H9 (cell line): ENCODE results near the gene SAC3D1. TPM values are rescaled to one million over a fixed set of nuclear protein-coding genes. Genes with fewer than 3 reads are reported as not detected.

Experiments used
- DNase-seq: peaks from one replicate; pipeline ENCODE4 v3.0.0-alpha.2; 2017
- H2AFZ ChIP-seq: one replicate; pipeline ENCODE4 v1.6.1; 2013; ENCODE audit warnings: mild to moderate bottlenecking, low read length, control low read depth, moderate library complexity
- H2AK5ac ChIP-seq: 2 replicates; pipeline ENCODE4 v1.6.1; 2013; ENCODE audit warnings: low read length, control low read depth, mixed read lengths; ENCODE audit not compliant: insufficient read length
- H2BK120ac ChIP-seq: one replicate; pipeline ENCODE4 v1.6.1; 2013; ENCODE audit warnings: low read depth, mild to moderate bottlenecking, low read length, control low read depth, inconsistent platforms; ENCODE audit not compliant: poor library complexity, severe bottlenecking
- H2BK12ac ChIP-seq: 2 replicates; pipeline ENCODE4 v1.6.1; 2013; ENCODE audit warnings: low read length, control low read depth, mixed read lengths, low read depth; ENCODE audit not compliant: insufficient read length
- H2BK15ac ChIP-seq: 2 replicates; pipeline ENCODE4 v1.6.1; 2013; ENCODE audit warnings: low read depth, low read length, control low read depth
- H2BK20ac ChIP-seq: one replicate; pipeline ENCODE4 v1.6.1; 2013; ENCODE audit warnings: low read depth, mild to moderate bottlenecking, low read length, control low read depth, inconsistent platforms; ENCODE audit not compliant: poor library complexity, severe bottlenecking
- H2BK5ac ChIP-seq: 2 replicates; pipeline ENCODE4 v1.6.1; 2013; ENCODE audit warnings: low read length, control low read depth, mixed read lengths; ENCODE audit not compliant: insufficient read length
- H3K14ac ChIP-seq: 2 replicates; pipeline ENCODE4 v1.6.1; 2013; ENCODE audit warnings: low read length, control low read depth; ENCODE audit not compliant: insufficient read depth
- H3K18ac ChIP-seq: 2 replicates; pipeline ENCODE4 v1.6.1; 2013; ENCODE audit warnings: low read depth, mild to moderate bottlenecking, mixed read lengths, low read length, control low read depth; ENCODE audit not compliant: insufficient read length
- H3K23ac ChIP-seq: 2 replicates; pipeline ENCODE4 v1.6.1; 2013; ENCODE audit warnings: low read length, control low read depth, mixed read lengths, low read depth; ENCODE audit not compliant: insufficient read length
- H3K23me2 ChIP-seq: 2 replicates; pipeline ENCODE4 v1.6.1; 2013; ENCODE audit warnings: low read depth, mild to moderate bottlenecking, mixed read lengths, low read length, control low read depth; ENCODE audit not compliant: insufficient read length, poor library complexity, severe bottlenecking
- H3K27ac ChIP-seq: 2 replicates; pipeline ENCODE4 v1.5.1; 2013; ENCODE audit warnings: low read length, control low read depth, mixed read lengths, low read depth; ENCODE audit not compliant: insufficient read length
- H3K27me3 ChIP-seq: 2 replicates; pipeline ENCODE4 v1.6.1; 2013; ENCODE audit warnings: low read length, control low read depth, inconsistent platforms; ENCODE audit not compliant: insufficient read depth
- H3K4ac ChIP-seq: 2 replicates; pipeline ENCODE4 v1.6.1; 2013; ENCODE audit warnings: low read depth, mild to moderate bottlenecking, control low read depth, inconsistent platforms, low read length, moderate library complexity
- H3K4me1 ChIP-seq: 2 replicates; pipeline ENCODE4 v1.6.1; 2013; ENCODE audit warnings: low read length, control low read depth, inconsistent platforms; ENCODE audit not compliant: insufficient read depth
- H3K4me2 ChIP-seq: 2 replicates; pipeline ENCODE4 v1.6.1; 2013; ENCODE audit warnings: low read length, control low read depth, mixed read lengths; ENCODE audit not compliant: insufficient read length, insufficient read depth
- H3K56ac ChIP-seq: 2 replicates; pipeline ENCODE4 v1.6.1; 2013; ENCODE audit warnings: low read depth, mild to moderate bottlenecking, mixed read lengths, low read length, control low read depth; ENCODE audit not compliant: insufficient read length
- H3K79me1 ChIP-seq: 2 replicates; pipeline ENCODE4 v1.6.1; 2013; ENCODE audit warnings: low read depth, mild to moderate bottlenecking, moderate library complexity, low read length, control low read depth, inconsistent platforms; ENCODE audit not compliant: insufficient read depth, poor library complexity, severe bottlenecking
- H3K79me2 ChIP-seq: 2 replicates; pipeline ENCODE4 v1.6.1; 2013; ENCODE audit warnings: low read length, control low read depth, inconsistent platforms; ENCODE audit not compliant: insufficient read depth
- H3K9ac ChIP-seq: 2 replicates; pipeline ENCODE4 v1.6.1; 2013; ENCODE audit warnings: low read length, control low read depth, mixed read lengths; ENCODE audit not compliant: insufficient read length; ENCODE audit errors: extremely low read depth
- H3K9me3 ChIP-seq: one replicate; pipeline ENCODE4 v1.6.1; 2013; ENCODE audit warnings: low read depth, low read length, inconsistent platforms; ENCODE audit not compliant: control insufficient read depth
- H3T11ph ChIP-seq: one replicate; pipeline ENCODE4 v1.6.1; 2013; ENCODE audit warnings: mild to moderate bottlenecking, low read length, control low read depth, inconsistent platforms
- H4K20me1 ChIP-seq: one replicate; pipeline ENCODE4 v1.6.1; 2013; ENCODE audit not compliant: control insufficient read depth, insufficient read length, insufficient read depth
- H4K5ac ChIP-seq: 2 replicates; pipeline ENCODE4 v1.6.1; 2013; ENCODE audit warnings: low read depth, mild to moderate bottlenecking, mixed read lengths, low read length, control low read depth; ENCODE audit not compliant: insufficient read length
- H4K8ac ChIP-seq: replicated peaks from 2 replicates; pipeline ENCODE4 v1.6.1; 2013; ENCODE audit warnings: low read length, control low read depth, mixed read lengths, low read depth; ENCODE audit not compliant: insufficient read length
- H4K91ac ChIP-seq: 2 replicates; pipeline ENCODE4 v1.6.1; 2013; ENCODE audit warnings: low read depth, mild to moderate bottlenecking, moderate library complexity, mixed read lengths, low read length, control low read depth; ENCODE audit not compliant: insufficient read length
- H3K27ac Mint-ChIP-seq, 3 experiments: 2 replicates in 2 of 3; 3 replicates in 1 of 3; pipeline ENCODE4 v1.8.0; 2020 to 2021; ENCODE audit warnings: mixed read lengths in 3 of 3, mild to moderate bottlenecking in 1 of 3, moderate library complexity in 1 of 3
- H3K27me3 Mint-ChIP-seq: 2 replicates; pipeline ENCODE4 v1.8.0; 2021; ENCODE audit warnings: low read depth, mild to moderate bottlenecking, moderate library complexity, mixed read lengths
- H3K36me3 Mint-ChIP-seq, 3 experiments: 2 replicates in 2 of 3; 3 replicates in 1 of 3; pipeline ENCODE4 v1.8.0; 2020 to 2021; ENCODE audit warnings: low read depth in 3 of 3, mixed read lengths in 3 of 3; ENCODE audit not compliant: insufficient read depth in 1 of 3
- H3K4me1 Mint-ChIP-seq, 2 experiments: 2 replicates each; pipeline ENCODE4 v1.8.0; 2020; ENCODE audit warnings: mixed read lengths in 2 of 2
- H3K4me3 Mint-ChIP-seq, 2 experiments: 2 replicates in 1 of 2; 3 replicates in 1 of 2; pipeline ENCODE4 v1.8.0; 2020 to 2021; ENCODE audit warnings: mild to moderate bottlenecking in 2 of 2, mixed read lengths in 2 of 2, moderate library complexity in 1 of 2
- H3K9me3 Mint-ChIP-seq, 2 experiments: 2 replicates in 1 of 2; 3 replicates in 1 of 2; pipeline ENCODE4 v1.8.0; 2020; ENCODE audit warnings: mild to moderate bottlenecking in 2 of 2, mixed read lengths in 2 of 2, moderate library complexity in 1 of 2
- CTCF ChIP-seq: fragments of 200-600 bp; sonication (generic); conservative IDR thresholded peaks from 3 replicates; pipeline ENCODE4 v1.8.0; 2021; ENCODE audit warnings: antibody characterized with exemption, mild to moderate bottlenecking
- WGBS: extraction: QIAGEN DNeasy Blood & Tissue Kit; methylation state at CpG from one replicate; pipeline ENCODE4 v1.1.7; 2013; ENCODE audit warnings: missing lambda C conversion rate, low lambda C conversion rate, mixed read lengths; ENCODE audit not compliant: insufficient read length; ENCODE audit errors: extremely low coverage; 5-methylcytosine and 5-hydroxymethylcytosine counted together
- total RNA-seq: library from RNA; stranded (reverse); gene quantifications from 2 replicates; pipeline ENCODE4 v1.2.1, GENCODE V29; 2021

SAC3D1 gene
- total RNA-seq, 1 experiment from 2014 or later = 20.7 TPM

DNA sequence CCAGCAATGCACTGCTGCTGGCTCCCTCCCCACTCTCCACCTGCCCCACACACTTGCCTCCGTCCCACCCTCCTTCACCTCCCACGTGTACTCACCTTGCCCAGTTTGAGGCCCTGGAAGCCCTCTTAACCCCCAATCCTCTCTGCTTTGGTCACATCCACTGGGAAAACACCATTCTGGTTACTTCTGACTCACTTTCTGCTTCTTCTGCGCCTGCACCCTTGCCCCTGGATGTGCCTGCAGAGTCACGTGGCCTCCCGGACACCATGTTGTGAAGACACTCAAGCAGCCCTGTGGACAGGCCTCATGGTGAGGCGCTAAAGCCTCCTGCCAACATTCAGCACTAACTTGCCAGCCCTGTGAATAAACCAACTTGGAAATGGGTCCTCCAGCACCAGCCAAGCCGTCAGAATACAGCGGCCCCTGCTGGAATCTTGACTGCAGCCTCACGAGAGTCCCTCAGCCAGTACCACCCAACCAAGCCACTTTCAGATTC, 20.0 kb downstream of the SAC3D1 start:
- Histone ChIP-seq H4K91ac (no peak overlapping the region), H3K27ac (no peak overlapping the region), H2BK120ac (no peak overlapping the region), H3K9me3 (no peaks in the 10 kb centered on the region), H3K4ac (no peak overlapping the region), H2BK5ac (no peak overlapping the region), H3K9ac (no peak overlapping the region), H3K14ac (no peak overlapping the region), H3K23me2 (no peaks in the 10 kb centered on the region), H2BK12ac (no peak overlapping the region), H2BK15ac (no peak overlapping the region), H3K4me1 (no peaks in the 10 kb centered on the region), H3K56ac (no peak overlapping the region), H4K20me1 (no peaks in the 10 kb centered on the region), H3K23ac (no peak overlapping the region), H4K8ac (no peak overlapping the region), H3T11ph (no peak overlapping the region), H3K79me1 (no peaks in the 10 kb centered on the region), H4K5ac (no peak overlapping the region), H2AK5ac (no peak overlapping the region), H3K18ac (no peak overlapping the region), H3K79me2 (no peaks in the 10 kb centered on the region), H3K4me2 (no peak overlapping the region), H2AFZ (no peak overlapping the region), H2BK20ac (no peak overlapping the region), H3K27me3 (no peaks in the 10 kb centered on the region)
- Mint-ChIP-seq H3K36me3 (no peaks in the 10 kb centered on the region), H3K4me3 (no peak overlapping the region), H3K27ac (peak overlapping the region in 1 of 3 experiments; percentile 42; a peak in 3 of 7 replicates), H3K9me3 (no peaks in the 10 kb centered on the region), H3K27me3 (peaks cover 8% of the 10 kb centered on the region), H3K4me1 (peaks cover 6 to 10% of the 10 kb centered on the region in 2 experiments)
- peak; percentile 74 for DNase-seq
- peak; percentile 73 for TF ChIP-seq CTCF
- WGBS = no CpG with 5 or more reads among the region's 9 CpGs
